Naive thymus-derived CD4-positive, alpha-beta T cell (primary cell): ENCODE results near the gene AMBRA1. TPM values are rescaled to one million over a fixed set of nuclear protein-coding genes. Genes with fewer than 3 reads are reported as not detected.

ENCODE experiments used
- ATAC-seq: fragments of 150-1000 bp; cut with Tn5 transposase; 2 replicates; pipeline ENCODE4 v1.10.0; 2021; ENCODE audit warnings: mild to moderate bottlenecking, moderate library complexity
- CTCF ChIA-PET: fragments of 350-600 bp; sonication (Branson Sonifier 250); formaldehyde crosslinking; loops from one replicate; lab custom pipeline; 2021; ENCODE audit warnings: antibody characterized with exemption; lab: Charles Lee
- POLR2A ChIA-PET: fragments of 350-600 bp; sonication (Branson Sonifier 250); formaldehyde crosslinking; loops from one replicate; lab custom pipeline; 2021; ENCODE audit warnings: antibody characterized with exemption, inconsistent platforms; lab: Charles Lee
- DNase-seq, 9 donors: peaks; one replicate each; pipeline versions ENCODE4 v3.0.0 to v3.0.0-alpha.2; 2020 to 2022; ENCODE audit warnings: mixed read lengths in 1 of 9
- H3K27ac ChIP-seq: one replicate; pipeline ENCODE4 v1.7.0; 2013; ENCODE audit warnings: mild to moderate bottlenecking, low read depth, low read length, moderate library complexity
- H3K27me3 ChIP-seq, 2 donors: one replicate each; pipeline ENCODE4 v1.7.0; 2013; ENCODE audit warnings: low read length in 2 of 2, mild to moderate bottlenecking in 2 of 2, moderate library complexity in 2 of 2; ENCODE audit not compliant: control insufficient read depth in 2 of 2, insufficient read depth in 2 of 2
- H3K36me3 ChIP-seq, 3 experiments: 1 replicate in 2 of 3; 2 replicates in 1 of 3; pipeline ENCODE4 v1.7.0; 2013; ENCODE audit warnings: low read length in 3 of 3, mild to moderate bottlenecking in 3 of 3, moderate library complexity in 1 of 3; ENCODE audit not compliant: insufficient read depth in 3 of 3, control insufficient read depth in 2 of 3
- H3K4me1 ChIP-seq, 2 donors: one replicate each; pipeline ENCODE4 v1.7.0; 2013; ENCODE audit warnings: low read length in 2 of 2, mild to moderate bottlenecking in 2 of 2, moderate library complexity in 1 of 2; ENCODE audit not compliant: control insufficient read depth in 2 of 2, insufficient read depth in 2 of 2
- H3K4me3 ChIP-seq: 2 replicates; pipeline ENCODE4 v1.7.0; 2013; ENCODE audit warnings: mild to moderate bottlenecking, low read length
- H3K9me3 ChIP-seq, 3 experiments: 1 replicate in 2 of 3; 2 replicates in 1 of 3; pipeline ENCODE4 v1.7.0; 2013; ENCODE audit warnings: low read length in 3 of 3; ENCODE audit not compliant: control insufficient read depth in 2 of 3
- H3K27ac Mint-ChIP-seq, 9 donors: one replicate each; pipeline ENCODE4 v1.8.0; 2020 to 2022; ENCODE audit warnings: mixed read lengths in 9 of 9, mild to moderate bottlenecking in 8 of 9, moderate library complexity in 5 of 9, inconsistent platforms in 2 of 9
- H3K27me3 Mint-ChIP-seq, 5 donors: one replicate each; pipeline ENCODE4 v1.8.0; 2021 to 2022; ENCODE audit warnings: mixed read lengths in 5 of 5, mild to moderate bottlenecking in 1 of 5
- H3K36me3 Mint-ChIP-seq, 5 donors: one replicate each; pipeline ENCODE4 v1.8.0; 2020 to 2022; ENCODE audit warnings: mixed read lengths in 5 of 5, mild to moderate bottlenecking in 3 of 5, inconsistent platforms in 1 of 5
- H3K4me1 Mint-ChIP-seq, 7 donors: one replicate each; pipeline ENCODE4 v1.8.0; 2020 to 2022; ENCODE audit warnings: mixed read lengths in 7 of 7, mild to moderate bottlenecking in 3 of 7, inconsistent platforms in 1 of 7
- H3K4me3 Mint-ChIP-seq, 10 donors: one replicate each; pipeline ENCODE4 v1.8.0; 2020 to 2022; ENCODE audit warnings: mild to moderate bottlenecking in 10 of 10, mixed read lengths in 10 of 10, moderate library complexity in 6 of 10, inconsistent platforms in 2 of 10
- H3K9me3 Mint-ChIP-seq, 11 donors: one replicate each; pipeline ENCODE4 v1.8.0; 2020 to 2022; ENCODE audit warnings: mixed read lengths in 11 of 11, mild to moderate bottlenecking in 4 of 11, inconsistent platforms in 1 of 11, moderate library complexity in 1 of 11
- intact Hi-C, 2 donors: fragments of 100-400 bp; cut with micrococcal nuclease; formaldehyde crosslinking; loops; one replicate each; pipeline ENCODE4 v1.15.1; 2023
- polyA plus RNA-seq, 2 donors: library from polyadenylated mRNA; unstranded; fragments of 300-500 nt; fragmentation: Illumina TruSeq; gene quantifications; one replicate each; pipeline ENCODE4 v1.2.3, GENCODE V29; 2021
- total RNA-seq, 6 experiments: library from RNA in 5 of 6; stranded (reverse) in 5 of 6; gene quantifications; 1 replicate in 5 of 6; 2 replicates in 1 of 6; pipeline ENCODE4 v1.2.3 and lab custom pipeline; 2021 to 2026

AMBRA1 gene
- total and polyA plus RNA-seq, 7 experiments from 2014 or later, result 8.9 to 48.7 (median 41.2) TPM

DNA sequence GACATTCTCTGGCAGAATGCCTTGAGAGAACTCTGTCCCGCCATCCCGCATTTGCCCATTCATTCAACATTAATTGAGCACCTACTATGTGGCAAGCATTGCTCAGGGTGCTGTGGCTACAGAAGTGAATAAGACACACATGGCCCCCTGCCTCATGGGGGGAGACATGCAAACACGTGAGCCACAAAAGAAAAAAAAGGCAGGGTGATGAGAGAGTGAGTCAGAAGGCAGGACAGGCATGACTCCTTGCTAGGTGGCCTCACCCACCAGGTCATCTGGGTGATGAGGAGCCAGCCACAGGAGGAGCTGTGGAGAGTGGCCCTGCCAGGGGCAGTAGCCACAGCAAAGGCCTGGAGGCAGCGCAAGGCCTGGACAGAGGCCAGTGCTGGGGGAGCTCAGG is 207.1 kb downstream of the AMBRA1 start:
- Histone ChIP-seq H3K27me3 (peaks cover 4 to 21% of the 10 kb centered on the region in 2 donors), H3K9me3 (no peaks in the 10 kb centered on the region), H3K36me3 (no peaks in the 10 kb centered on the region), H3K4me1 (peaks cover 16 to 20% of the 10 kb centered on the region in 2 donors), H3K27ac (no peak overlapping the region), H3K4me3 (no peak overlapping the region)
- H3K4me3 Mint-ChIP-seq, result no peak overlapping the region
- intact Hi-C loops, result loop anchor here in 1 of 2 donors (10.0 kb wide), 1 partner anchor 288 kb away; no protein-coding TSS in a partner anchor
- DNase-seq, result no peak
- peaks cover 0 to 29% (median 21%) of the 10 kb centered on the region in 7 donors for H3K4me1 Mint-ChIP-seq
- peak overlapping the region in 2 of 9 donors; percentile 44 to 52 for H3K27ac Mint-ChIP-seq
- no peaks in the 10 kb centered on the region for H3K36me3 Mint-ChIP-seq
- peaks cover 34 to 74% (median 52%) of the 10 kb centered on the region in 5 donors for H3K27me3 Mint-ChIP-seq
- POLR2A ChIA-PET, result no interaction called here
- no peak for ATAC-seq
- CTCF ChIA-PET, result no interaction called here
- peaks cover 0 to 2% (median 0%) of the 10 kb centered on the region in 11 donors for H3K9me3 Mint-ChIP-seq

DNA sequence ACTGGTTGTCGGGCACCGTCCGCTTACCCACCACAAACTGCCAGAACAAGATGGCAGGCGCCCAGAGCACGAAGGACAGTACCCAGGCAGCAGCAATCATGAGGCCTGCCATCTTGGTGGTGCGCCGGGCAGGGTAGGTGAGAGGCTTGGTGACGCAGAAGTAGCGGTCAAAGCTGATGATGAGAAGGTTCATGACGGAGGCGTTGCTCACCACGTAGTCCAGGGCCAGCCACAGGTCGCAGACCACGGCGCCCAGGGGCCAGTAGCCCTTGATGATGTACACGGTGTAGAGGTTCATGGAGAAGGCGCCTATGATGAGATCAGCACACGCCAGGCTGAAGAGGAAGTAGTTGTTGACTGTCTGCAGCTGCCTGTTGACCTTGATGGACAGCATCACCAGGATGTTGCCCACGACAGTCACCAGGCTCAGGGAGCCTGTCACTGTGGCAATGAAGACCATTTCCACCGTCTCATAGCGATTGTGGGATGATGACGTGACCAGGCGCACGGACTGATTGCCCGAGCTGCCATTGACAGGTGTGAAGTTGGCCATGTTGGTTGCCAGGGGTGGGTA is 207.7 kb downstream of the AMBRA1 start:
- H3K9me3 Mint-ChIP-seq, result peaks cover 0 to 2% (median 0%) of the 10 kb centered on the region in 11 donors
- CTCF ChIA-PET, result no interaction called here
- ATAC-seq (no peak), DNase-seq (no peak)
- intact Hi-C loops, result loop anchor here in 1 of 2 donors (10.0 kb wide), 1 partner anchor 289 kb away; no protein-coding TSS in a partner anchor
- no peak overlapping the region for H3K4me3 Mint-ChIP-seq
- POLR2A ChIA-PET, result no interaction called here
- Histone ChIP-seq H3K36me3 (no peaks in the 10 kb centered on the region), H3K27me3 (peaks cover 4 to 21% of the 10 kb centered on the region in 2 donors), H3K9me3 (no peaks in the 10 kb centered on the region), H3K27ac (no peak overlapping the region), H3K4me1 (peaks cover 16 to 20% of the 10 kb centered on the region in 2 donors), H3K4me3 (no peak overlapping the region)
- H3K27me3 Mint-ChIP-seq, result peaks cover 34 to 74% (median 52%) of the 10 kb centered on the region in 5 donors
- H3K4me1 Mint-ChIP-seq, result peaks cover 0 to 29% (median 21%) of the 10 kb centered on the region in 7 donors
- H3K36me3 Mint-ChIP-seq, result no peaks in the 10 kb centered on the region
- peak overlapping the region in 1 of 9 donors; percentile 44 for H3K27ac Mint-ChIP-seq

GRCh38 chr11:46385169-46386004 is 208.4 kb downstream of the AMBRA1 start:
- Mint-ChIP-seq H3K27me3 (peaks cover 34 to 67% (median 48%) of the 10 kb centered on the region in 5 donors), H3K27ac (peak overlapping the region in 1 of 9 donors; percentile 38), H3K9me3 (peaks cover 0 to 2% (median 0%) of the 10 kb centered on the region in 11 donors), H3K36me3 (no peaks in the 10 kb centered on the region), H3K4me1 (peaks cover 0 to 27% (median 20%) of the 10 kb centered on the region in 7 donors), H3K4me3 (no peak overlapping the region)
- Histone ChIP-seq H3K9me3 (no peaks in the 10 kb centered on the region), H3K27me3 (peaks cover 4 to 16% of the 10 kb centered on the region in 2 donors), H3K27ac (no peak overlapping the region), H3K4me3 (no peak overlapping the region), H3K4me1 (peaks cover 16 to 20% of the 10 kb centered on the region in 2 donors), H3K36me3 (no peaks in the 10 kb centered on the region)
- ATAC-seq (no peak), DNase-seq (no peak)
- POLR2A ChIA-PET, result no interaction called here
- intact Hi-C loops, result loop anchor here in 1 of 2 donors (10.0 kb wide), 1 partner anchor 289 kb away; no protein-coding TSS in a partner anchor
- CTCF ChIA-PET, result no interaction called here

GRCh38 chr11:46383974-46384701 is 209.7 kb downstream of the AMBRA1 start:
- no peaks in the 10 kb centered on the region for H3K9me3 ChIP-seq
- H3K27me3 Mint-ChIP-seq, result peaks cover 30 to 55% (median 38%) of the 10 kb centered on the region in 5 donors
- H3K4me1 Mint-ChIP-seq, result peaks cover 4 to 23% (median 19%) of the 10 kb centered on the region in 7 donors
- H3K4me1 ChIP-seq, result peaks cover 8% of the 10 kb centered on the region in 2 donors
- no peaks in the 10 kb centered on the region for H3K36me3 ChIP-seq
- no peak overlapping the region for H3K27ac Mint-ChIP-seq
- H3K36me3 Mint-ChIP-seq, result peaks cover 0 to 2% (median 0%) of the 10 kb centered on the region in 5 donors
- ChIA-PET CTCF (interaction anchor here (0.9 to 1.2 kb wide), 2 partner anchors 32 to 35 kb away, joined by 3 to 6 read pairs; no protein-coding TSS in a partner anchor), POLR2A (no interaction called here)
- intact Hi-C loops, result loop anchor here (5.0 to 10.0 kb wide), 2 partner anchors 37 to 291 kb away; partner anchors contain the start of gene DGKZ (in 1 of the 2)
- peaks cover 3 to 4% of the 10 kb centered on the region in 2 donors for H3K27me3 ChIP-seq
- DNase-seq, result no peak
- H3K27ac ChIP-seq, result no peak overlapping the region
- H3K4me3 ChIP-seq, result no peak overlapping the region
- H3K9me3 Mint-ChIP-seq, result peaks cover 0 to 2% (median 0%) of the 10 kb centered on the region in 11 donors
- peak overlapping the region in 2 of 10 donors; percentile 33 to 34 for H3K4me3 Mint-ChIP-seq
- no peak for ATAC-seq

DNA sequence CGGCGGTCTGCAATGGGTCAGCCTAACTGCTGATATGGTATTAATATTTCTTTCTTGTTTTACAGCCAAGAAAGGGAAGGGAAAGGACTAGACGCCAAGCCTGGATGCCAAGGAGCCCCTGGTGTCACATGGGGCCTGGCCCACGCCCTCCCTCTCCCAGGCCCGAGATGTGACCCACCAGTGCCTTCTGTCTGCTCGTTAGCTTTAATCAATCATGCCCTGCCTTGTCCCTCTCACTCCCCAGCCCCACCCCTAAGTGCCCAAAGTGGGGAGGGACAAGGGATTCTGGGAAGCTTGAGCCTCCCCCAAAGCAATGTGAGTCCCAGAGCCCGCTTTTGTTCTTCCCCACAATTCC is 210.4 kb downstream of the AMBRA1 start:
- peaks cover 4 to 21% (median 16%) of the 10 kb centered on the region in 7 donors for H3K4me1 Mint-ChIP-seq
- Histone ChIP-seq H3K36me3 (peaks cover 0 to 5% (median 0%) of the 10 kb centered on the region in 3 experiments), H3K4me3 (no peak overlapping the region), H3K27ac (no peak overlapping the region), H3K27me3 (peaks cover 0 to 4% of the 10 kb centered on the region in 2 donors), H3K4me1 (peaks cover 8% of the 10 kb centered on the region in 2 donors), H3K9me3 (no peaks in the 10 kb centered on the region)
- no peak for ATAC-seq
- peaks cover 0 to 5% (median 0%) of the 10 kb centered on the region in 5 donors for H3K36me3 Mint-ChIP-seq
- DNase-seq, result no peak
- H3K9me3 Mint-ChIP-seq, result peaks cover 0 to 2% (median 0%) of the 10 kb centered on the region in 11 donors
- CTCF ChIA-PET, result interaction anchor here (0.5 to 1.2 kb wide), 3 partner anchors 31 to 211 kb away, joined by 3 to 6 read pairs (median 3); no protein-coding TSS in a partner anchor
- H3K27me3 Mint-ChIP-seq, result peaks cover 24 to 47% (median 32%) of the 10 kb centered on the region in 5 donors
- POLR2A ChIA-PET, result interaction anchor here (0.9 kb wide), 1 partner anchor 8 kb away, joined by 3 read pairs; the partner anchor contains the start of gene CHRM4
- H3K4me3 Mint-ChIP-seq, result peak overlapping the region in 7 of 10 donors; percentile 21 to 87 (median 34)
- H3K27ac Mint-ChIP-seq, result peak overlapping the region in 1 of 9 donors; percentile 21
- intact Hi-C loops, result loop anchor here (5.0 to 10.0 kb wide), 2 partner anchors 36 to 291 kb away; partner anchors contain the start of gene DGKZ (in 1 of the 2)
